ENCODE measurements around the gene TFAP2A.

The TFAP2A gene

DNA sequence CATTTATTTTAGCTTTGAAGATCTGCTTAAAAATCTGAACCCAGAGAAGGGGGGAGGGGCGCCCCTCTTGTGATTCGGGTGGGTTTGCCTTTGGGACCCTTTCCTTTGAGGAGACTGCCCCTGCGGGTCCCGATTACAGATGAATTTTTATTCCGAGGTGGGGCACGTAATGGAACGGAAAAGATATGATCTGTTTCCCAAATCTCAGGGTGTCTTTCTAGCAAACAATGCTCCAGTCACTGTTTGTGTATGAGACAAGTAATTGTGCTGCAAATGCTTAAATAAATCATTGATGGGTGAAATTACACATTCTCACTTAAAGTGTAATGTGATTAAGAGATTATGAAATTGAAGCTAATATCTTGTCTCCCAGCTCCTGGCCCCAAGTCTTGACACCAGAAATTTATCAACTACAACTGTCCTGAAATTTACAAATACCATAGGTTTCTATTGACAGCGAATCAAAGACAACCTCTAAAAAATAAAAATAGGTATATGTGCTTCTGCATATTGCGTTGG is 30.7 kb downstream of the TFAP2A start:
- no peaks in the 10 kb centered on the region for H3K9me2 ChIP-seq (ENCODE audit: low read depth, low read length)
- no peaks in the 10 kb centered on the region for H3K9me3 ChIP-seq (ENCODE audit: low read length)
- no peak overlapping the region for H2AFZ ChIP-seq (ENCODE audit: low read length)
- no peak overlapping the region for H3K9ac ChIP-seq (ENCODE audit: low read length)
- H3K4me2 ChIP-seq (ENCODE audit: low read length), result no peak overlapping the region
- TF ChIP-seq EZH2 (IDR thresholded peaks at IDR 0.05; ENCODE audit: borderline replicate concordance, low read length), result no peak
- TF ChIP-seq, protein P1, sequence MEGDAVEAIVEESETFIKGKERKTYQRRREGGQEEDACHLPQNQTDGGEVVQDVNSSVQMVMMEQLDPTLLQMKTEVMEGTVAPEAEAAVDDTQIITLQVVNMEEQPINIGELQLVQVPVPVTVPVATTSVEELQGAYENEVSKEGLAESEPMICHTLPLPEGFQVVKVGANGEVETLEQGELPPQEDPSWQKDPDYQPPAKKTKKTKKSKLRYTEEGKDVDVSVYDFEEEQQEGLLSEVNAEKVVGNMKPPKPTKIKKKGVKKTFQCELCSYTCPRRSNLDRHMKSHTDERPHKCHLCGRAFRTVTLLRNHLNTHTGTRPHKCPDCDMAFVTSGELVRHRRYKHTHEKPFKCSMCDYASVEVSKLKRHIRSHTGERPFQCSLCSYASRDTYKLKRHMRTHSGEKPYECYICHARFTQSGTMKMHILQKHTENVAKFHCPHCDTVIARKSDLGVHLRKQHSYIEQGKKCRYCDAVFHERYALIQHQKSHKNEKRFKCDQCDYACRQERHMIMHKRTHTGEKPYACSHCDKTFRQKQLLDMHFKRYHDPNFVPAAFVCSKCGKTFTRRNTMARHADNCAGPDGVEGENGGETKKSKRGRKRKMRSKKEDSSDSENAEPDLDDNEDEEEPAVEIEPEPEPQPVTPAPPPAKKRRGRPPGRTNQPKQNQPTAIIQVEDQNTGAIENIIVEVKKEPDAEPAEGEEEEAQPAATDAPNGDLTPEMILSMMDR (IDR thresholded peaks at IDR 0.05; ENCODE audit: low read length), result no peak
- no peaks in the 10 kb centered on the region for H3K4me1 ChIP-seq (ENCODE audit: insufficient read depth, low read length, severe bottlenecking)
- no peak overlapping the region for H3K27ac ChIP-seq (ENCODE audit: low read depth, low read length, poor library complexity, severe bottlenecking)
- H4K20me1 ChIP-seq (ENCODE audit: insufficient read depth, low read length), result no peaks in the 10 kb centered on the region
- no peaks in the 10 kb centered on the region for H3K27me3 ChIP-seq (ENCODE audit: insufficient read depth, low read length)
- no peak overlapping the region for H3K4me3 ChIP-seq (ENCODE audit: low read depth, low read length, poor library complexity, severe bottlenecking)
- no peaks in the 10 kb centered on the region for H3F3A ChIP-seq (ENCODE audit: insufficient read depth, low read length)
- H3K36me3 ChIP-seq (ENCODE audit: insufficient read depth, low read length), result no peaks in the 10 kb centered on the region
- H3K79me2 ChIP-seq (ENCODE audit: insufficient read depth, low read length), result no peaks in the 10 kb centered on the region

- H3K4me3 ChIP-seq (ENCODE audit: low read depth, low read length, poor library complexity, severe bottlenecking), result no peak overlapping the region
- no peak overlapping the region for H3K27ac ChIP-seq (ENCODE audit: low read depth, low read length, poor library complexity, severe bottlenecking)
- no peak overlapping the region for H3K4me2 ChIP-seq (ENCODE audit: low read length)
These were observed 31.4 kb downstream of the TFAP2A start for GRCh38 chr6:10383331-10384090.

DNA sequence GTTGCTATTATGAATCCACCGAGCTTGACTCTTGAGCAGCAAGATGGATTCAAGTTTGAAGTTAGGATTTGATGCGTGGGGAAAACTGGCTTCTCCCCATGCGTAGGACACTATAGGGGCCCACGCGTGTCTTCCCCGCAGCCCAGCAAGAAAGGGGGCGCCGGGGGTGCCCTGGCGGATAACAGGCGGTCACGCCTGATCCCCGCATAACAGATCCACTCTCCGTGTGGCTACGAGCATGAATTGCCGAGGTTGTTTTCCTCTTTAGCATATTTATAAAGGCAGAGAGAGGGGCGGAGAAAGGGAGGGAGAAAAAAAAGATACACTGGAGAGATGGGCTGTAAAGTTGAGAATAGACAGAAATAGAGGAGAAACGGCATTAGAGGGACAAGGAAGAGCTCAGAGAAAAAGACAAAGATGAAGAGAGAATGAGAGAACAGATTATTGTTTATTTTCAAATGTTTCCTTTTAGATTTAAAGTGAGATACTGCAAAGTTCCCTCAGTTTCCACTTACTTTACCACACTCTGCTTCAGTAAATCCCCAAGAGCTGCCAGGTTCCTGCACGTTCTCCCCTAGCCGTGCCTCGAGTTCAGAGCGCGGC is 32.0 kb downstream of the TFAP2A start:
- Histone ChIP-seq H3K9ac (ENCODE audit: low read length) (no peak overlapping the region), H3K27ac (ENCODE audit: low read depth, low read length, poor library complexity, severe bottlenecking) (no peak overlapping the region), H3F3A (ENCODE audit: insufficient read depth, low read length) (no peaks in the 10 kb centered on the region), H3K4me2 (ENCODE audit: low read length) (no peak overlapping the region), H3K36me3 (ENCODE audit: insufficient read depth, low read length) (no peaks in the 10 kb centered on the region), H4K20me1 (ENCODE audit: insufficient read depth, low read length) (no peaks in the 10 kb centered on the region), H3K4me3 (ENCODE audit: low read depth, low read length, poor library complexity, severe bottlenecking) (no peak overlapping the region), H2AFZ (ENCODE audit: low read length) (no peak overlapping the region), H3K4me1 (ENCODE audit: insufficient read depth, low read length, severe bottlenecking) (no peaks in the 10 kb centered on the region), H3K79me2 (ENCODE audit: insufficient read depth, low read length) (no peaks in the 10 kb centered on the region), H3K9me2 (ENCODE audit: low read depth, low read length) (no peaks in the 10 kb centered on the region), H3K27me3 (ENCODE audit: insufficient read depth, low read length) (no peaks in the 10 kb centered on the region), H3K9me3 (ENCODE audit: low read length) (no peaks in the 10 kb centered on the region)
- no peak for TF ChIP-seq EZH2 (IDR thresholded peaks at IDR 0.05; ENCODE audit: borderline replicate concordance, low read length)
- TF ChIP-seq, protein P1 (IDR thresholded peaks at IDR 0.05; ENCODE audit: low read length), result no peak

More at GRCh38 chr6:10383331-10384090, 31.4 kb downstream of the TFAP2A start:
- H3K4me1 ChIP-seq (ENCODE audit: insufficient read depth, low read length, severe bottlenecking), result no peaks in the 10 kb centered on the region
- no peaks in the 10 kb centered on the region for H3F3A ChIP-seq (ENCODE audit: insufficient read depth, low read length)
- H2AFZ ChIP-seq (ENCODE audit: low read length), result no peak overlapping the region
- no peaks in the 10 kb centered on the region for H3K36me3 ChIP-seq (ENCODE audit: insufficient read depth, low read length)
- no peaks in the 10 kb centered on the region for H3K9me3 ChIP-seq (ENCODE audit: low read length)
- no peaks in the 10 kb centered on the region for H4K20me1 ChIP-seq (ENCODE audit: insufficient read depth, low read length)
- H3K79me2 ChIP-seq (ENCODE audit: insufficient read depth, low read length), result no peaks in the 10 kb centered on the region
- H3K9me2 ChIP-seq (ENCODE audit: low read depth, low read length), result no peaks in the 10 kb centered on the region
- H3K27me3 ChIP-seq (ENCODE audit: insufficient read depth, low read length), result no peaks in the 10 kb centered on the region
- TF ChIP-seq, protein P1 (IDR thresholded peaks at IDR 0.05; ENCODE audit: low read length), result no peak
- no peak overlapping the region for H3K9ac ChIP-seq (ENCODE audit: low read length)
